Measurements from ENCODE around the gene JAKMIP1.

- no peak for TF ChIP-seq POLR2A (IDR thresholded peaks at IDR 0.05; ENCODE audit: low read length)
- no peak for TF ChIP-seq GATA1 (IDR thresholded peaks at IDR 0.05; ENCODE audit: low read depth, low read length)
These were observed 156.5 kb downstream of the JAKMIP1 start for GRCh38 chr4:6043843-6044242.

All from erythroblast (primary cell).